Ishikawa (cell line): ENCODE results near the gene PDCD1.

Source experiments
- CEBPB ChIP-seq: IDR thresholded peaks from 2 replicates; pipeline ENCODE4 v1.6.1; 2012
- CREB1 ChIP-seq: IDR thresholded peaks from 2 replicates; pipeline ENCODE4 v1.6.1; 2012; ENCODE audit warnings: low read depth
- EGR1 ChIP-seq: IDR thresholded peaks from 2 replicates; pipeline ENCODE4 v1.6.1; 2012
- EP300 ChIP-seq: IDR thresholded peaks from 2 replicates; pipeline ENCODE4 v1.6.1; 2012; ENCODE audit warnings: borderline replicate concordance
- FOXM1 ChIP-seq: IDR thresholded peaks from 2 replicates; pipeline ENCODE4 v1.6.1; 2012; ENCODE audit warnings: low read depth, borderline replicate concordance
- MAX ChIP-seq: IDR thresholded peaks from 2 replicates; pipeline ENCODE4 v1.6.1; 2012
- NFIC ChIP-seq: IDR thresholded peaks from 2 replicates; pipeline ENCODE4 v1.6.1; 2012
- RAD21 ChIP-seq: IDR thresholded peaks from 2 replicates; pipeline ENCODE4 v1.6.1; 2012; ENCODE audit warnings: low read depth
- REST ChIP-seq: IDR thresholded peaks from 2 replicates; pipeline ENCODE4 v1.6.1; 2012; ENCODE audit warnings: low read depth, mild to moderate bottlenecking
- TAF1 ChIP-seq: IDR thresholded peaks from 2 replicates; pipeline ENCODE4 v1.6.1; 2012; ENCODE audit warnings: low read depth, mild to moderate bottlenecking
- TCF12 ChIP-seq: IDR thresholded peaks from 2 replicates; pipeline ENCODE4 v1.6.1; 2012; ENCODE audit warnings: low read depth
- USF1 ChIP-seq: IDR thresholded peaks from 2 replicates; pipeline ENCODE4 v1.6.1; 2012
- YY1 ChIP-seq: IDR thresholded peaks from 2 replicates; pipeline ENCODE4 v1.6.1; 2012; ENCODE audit warnings: low read depth
- ZBTB7A ChIP-seq: IDR thresholded peaks from 2 replicates; pipeline ENCODE4 v1.6.1; 2012; ENCODE audit warnings: low read depth

GRCh38 chr2:241818943-241819270, 39.8 kb downstream of the PDCD1 start:
- TF ChIP-seq FOXM1 = no peak
- TF ChIP-seq YY1 = no peak
- no peak for TF ChIP-seq MAX
- TF ChIP-seq ZBTB7A = no peak
- TF ChIP-seq EP300 = no peak
- no peak for TF ChIP-seq CREB1
- TF ChIP-seq NFIC = no peak
- TF ChIP-seq USF1 = no peak
- TF ChIP-seq RAD21 = no peak
- no peak for TF ChIP-seq TCF12
- no peak for TF ChIP-seq CEBPB
- TF ChIP-seq REST = no peak
- no peak for TF ChIP-seq TAF1
- TF ChIP-seq EGR1 = no peak
